HepG2 (cell line): ENCODE results near the gene TRAPPC3. TPM values are rescaled to one million over a fixed set of nuclear protein-coding genes. Genes with fewer than 3 reads are reported as not detected.

Source experiments
- ATAC-seq: fragments of 200-7000 bp; cut with Tn5 transposase; 3 replicates; pipeline ENCODE4 v1.9.1; 2020; ENCODE audit warnings: mild to moderate bottlenecking, moderate library complexity
- BruUV-seq: library from RNA; stranded (reverse); fragments of 400-500 nt; replicated peaks from 2 replicates; lab custom pipeline; 2021; lab: Mats Ljungman, UMichigan
- CTCF ChIA-PET: fragments of 300-600 bp; formaldehyde crosslinking; extraction: SDS; loops from one replicate; lab custom pipeline; 2021; ENCODE audit warnings: low total read pairs, inconsistent platforms, low intra/inter-chr PET ratio; lab: Yijun Ruan, JAX
- POLR2A ChIA-PET: fragments of 350-600 bp; sonication (Branson Sonifier 250); formaldehyde crosslinking; loops from one replicate; lab custom pipeline; 2020; ENCODE audit warnings: antibody characterized with exemption, inconsistent platforms; lab: Yijun Ruan, JAX
- DNase-seq: peaks from one replicate; pipeline ENCODE4 v3.0.0-alpha.2; 2015; ENCODE audit warnings: low spot score
- FAIRE-seq: peaks from 3 replicates; lab custom pipeline; 2011; peaks lifted over from hg19 to GRCh38; lab: Jason Lieb, UNC
- H2AFZ ChIP-seq: one replicate; pipeline ENCODE4 v1.6.1; 2011; ENCODE audit warnings: low read length, inconsistent platforms
- H3K27ac ChIP-seq: fragments of 300-600 bp; 3 replicates; pipeline ENCODE4 v1.8.0; 2011; ENCODE audit warnings: mixed run types, mild to moderate bottlenecking, mixed read lengths, low read length, inconsistent platforms; ENCODE audit not compliant: insufficient read depth; ENCODE audit errors: extremely low read length
- H3K27me3 ChIP-seq, 2 experiments: fragments of 200-600 bp in 1 of 2; 2 replicates in 1 of 2; 3 replicates in 1 of 2; pipeline versions ENCODE4 v1.6.0 to v1.8.0; 2011; ENCODE audit warnings: low read length in 2 of 2, mild to moderate bottlenecking in 2 of 2, moderate library complexity in 2 of 2, inconsistent platforms in 1 of 2; ENCODE audit not compliant: insufficient read depth in 2 of 2, control insufficient read depth in 1 of 2
- H3K36me3 ChIP-seq, 2 experiments: fragments of 200-600 bp in 1 of 2; replicated peaks in 1 of 2; 2 replicates in 1 of 2; 3 replicates in 1 of 2; pipeline versions ENCODE4 v1.5.1 to v1.8.0; 2011; ENCODE audit warnings: low read length in 2 of 2, inconsistent platforms in 1 of 2; ENCODE audit not compliant: insufficient read depth in 2 of 2, control insufficient read depth in 1 of 2
- H3K4me1 ChIP-seq: 2 replicates; pipeline ENCODE4 v1.5.1; 2012; ENCODE audit warnings: low read length, inconsistent platforms; ENCODE audit not compliant: insufficient read depth
- H3K4me2 ChIP-seq: 2 replicates; pipeline ENCODE4 v1.6.0; 2011; ENCODE audit warnings: low read depth, low read length, inconsistent platforms
- H3K4me3 ChIP-seq, 3 experiments: fragments of 200-600 bp in 1 of 3; sonication (generic), shearing (Covaris generic) in 1 of 3; replicated peaks in 1 of 3; 2 replicates each; pipeline ENCODE4 v1.5.1; 2011 to 2016; ENCODE audit warnings: low read length in 3 of 3, inconsistent platforms in 2 of 3, low read depth in 2 of 3, mild to moderate bottlenecking in 2 of 3, control low read depth in 1 of 3, mixed read lengths in 1 of 3; ENCODE audit not compliant: insufficient read depth in 1 of 3
- H3K79me2 ChIP-seq: one replicate; pipeline ENCODE4 v1.6.1; 2011; ENCODE audit warnings: low read length, inconsistent platforms; ENCODE audit not compliant: insufficient read depth
- H3K9ac ChIP-seq: 2 replicates; pipeline ENCODE4 v1.6.0; 2011; ENCODE audit warnings: mild to moderate bottlenecking, low read depth, low read length, inconsistent platforms; ENCODE audit not compliant: insufficient read depth
- H3K9me3 ChIP-seq: 2 replicates; pipeline ENCODE4 v1.5.1; 2012; ENCODE audit warnings: mild to moderate bottlenecking, low read length
- H4K20me1 ChIP-seq: 2 replicates; pipeline ENCODE4 v1.6.0; 2011; ENCODE audit warnings: inconsistent platforms, mild to moderate bottlenecking, low read length, moderate library complexity; ENCODE audit not compliant: insufficient read depth
- CHD2 ChIP-seq: IDR thresholded peaks from 2 replicates; pipeline ENCODE4 v1.6.1; 2011; ENCODE audit warnings: low read depth, low read length, improper control_type of control experiment
- GTF2F1 ChIP-seq: fragments of 150-350 bp; IDR thresholded peaks from 2 replicates; pipeline ENCODE4 v1.6.1; 2014; ENCODE audit warnings: low read length
- SNAPC4 ChIP-seq: sonication (generic); formaldehyde crosslinking; IDR thresholded peaks from 2 replicates; pipeline ENCODE4 v1.4.0; 2020; ENCODE audit warnings: mild to moderate bottlenecking, missing genetic modification reagents
- SP4 ChIP-seq: sonication (generic); formaldehyde crosslinking; IDR thresholded peaks from 2 replicates; pipeline ENCODE4 v1.8.1; 2023; ENCODE audit warnings: mild to moderate bottlenecking, missing genetic modification reagents
- TAF15 ChIP-seq: fragments of 200-400 bp; formaldehyde crosslinking; IDR thresholded peaks from one replicate; pipeline ENCODE4 v1.6.1; 2018; ENCODE audit warnings: mild to moderate bottlenecking, low read depth, low read length; ENCODE audit not compliant: poor library complexity, severe bottlenecking
- ZFP36L1 ChIP-seq: sonication (generic); formaldehyde crosslinking; IDR thresholded peaks from 2 replicates; pipeline ENCODE4 v1.8.0; 2022; ENCODE audit warnings: mild to moderate bottlenecking, missing genetic modification reagents, moderate library complexity
- ZSCAN25 ChIP-seq: sonication (generic); formaldehyde crosslinking; IDR thresholded peaks from 2 replicates; pipeline ENCODE4 v1.8.0; 2022; ENCODE audit warnings: mild to moderate bottlenecking, missing genetic modification reagents
- WGBS: methylation state at CpG from one replicate; pipeline ENCODE4 v1.1.6; 2017; ENCODE audit warnings: low lambda C conversion rate; 5-methylcytosine and 5-hydroxymethylcytosine counted together
- in situ Hi-C: cut with HindIII; loops from 2 replicates; pipeline ENCODE4 v1.10.0; 2017; ENCODE audit warnings: low pct_unique_long_range_greater_than_20kb; ENCODE audit not compliant: extremely low pct_ligation_motif_present
- intact Hi-C: fragments of 100-400 bp; cut with micrococcal nuclease; formaldehyde crosslinking; loops from one replicate; pipeline ENCODE4 v1.10.0; 2022; ENCODE audit not compliant: unreplicated experiment
- polyA plus RNA-seq, 8 experiments: library from polyadenylated mRNA; depleted of rRNA in 3 of 8; stranded (reverse) in 7 of 8; unstranded in 1 of 8; fragments of >200 nt; fragmentation: Illumina TruSeq in 4 of 8; extraction: Trizol in 4 of 8; gene quantifications; 2 replicates each; pipeline versions ENCODE4 v1.2.1 to v1.2.3, GENCODE V29; 2011 to 2016; ENCODE audit warnings: low read depth in 4 of 8, missing spikeins in 1 of 8, mixed read lengths in 1 of 8; ENCODE audit not compliant: insufficient read depth in 1 of 8
- total RNA-seq, 5 experiments: library from RNA; depleted of rRNA; stranded (reverse); fragments of >200 nt; fragmentation: Illumina TruSeq; extraction: Trizol; gene quantifications; 2 replicates each; pipeline ENCODE4 v1.2.3, GENCODE V29; 2016; ENCODE audit warnings: low read depth in 1 of 5
- TF ChIP-seq, protein P1 (sequence below): sonication (generic); formaldehyde crosslinking; IDR thresholded peaks from 2 replicates; pipeline ENCODE4 v1.4.0; 2020; ENCODE audit warnings: missing genetic modification reagents, mild to moderate bottlenecking, borderline replicate concordance

The TRAPPC3 gene
- total and polyA plus RNA-seq, 2 of the 13 experiments (the other 11 are each of a cell fraction or from before 2014, with no cell fraction given), result 53.7 to 62.4 TPM

GRCh38 chr1:36151845-36152203, 2.5 kb upstream of the TRAPPC3 start:
- H3K36me3 ChIP-seq, result no peaks in the 10 kb centered on the region
- H3K9ac ChIP-seq, result no peak overlapping the region
- POLR2A ChIA-PET, result interaction anchor here (1.7 to 3.5 kb wide), 3 partner anchors 36 to 249 kb away, joined by 4 to 34 read pairs (median 5); no protein-coding TSS in a partner anchor
- BruUV-seq, result no TSS peak
- no peak for TF ChIP-seq CHD2
- no peak for TF ChIP-seq GTF2F1
- TF ChIP-seq ZFP36L1 (CRISPR knock-in tag), result no peak
- no peak for TF ChIP-seq TAF15
- TF ChIP-seq ZSCAN25, result no peak
- TF ChIP-seq SNAPC4 (CRISPR knock-in tag), result no peak
- TF ChIP-seq, protein P1, sequence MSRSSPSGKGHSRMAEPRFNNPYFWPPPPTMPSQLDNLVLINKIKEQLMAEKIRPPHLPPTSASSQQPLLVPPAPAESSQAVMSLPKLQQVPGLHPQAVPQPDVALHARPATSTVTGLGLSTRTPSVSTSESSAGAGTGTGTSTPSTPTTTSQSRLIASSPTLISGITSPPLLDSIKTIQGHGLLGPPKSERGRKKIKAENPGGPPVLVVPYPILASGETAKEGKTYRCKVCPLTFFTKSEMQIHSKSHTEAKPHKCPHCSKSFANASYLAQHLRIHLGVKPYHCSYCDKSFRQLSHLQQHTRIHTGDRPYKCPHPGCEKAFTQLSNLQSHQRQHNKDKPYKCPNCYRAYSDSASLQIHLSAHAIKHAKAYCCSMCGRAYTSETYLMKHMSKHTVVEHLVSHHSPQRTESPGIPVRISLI (CRISPR knock-in tag), result no peak
- no peak for TF ChIP-seq SP4 (CRISPR knock-in tag)
- TF ChIP-seq, all 625 proteins: peak for 0
- Histone ChIP-seq H4K20me1 (no peaks in the 10 kb centered on the region), H3K9me3 (no peaks in the 10 kb centered on the region), H3K27me3 (no peaks in the 10 kb centered on the region), H3K4me3 (no peak overlapping the region; a peak in 1 of 6 replicates), H2AFZ (no peak overlapping the region), H3K4me1 (peaks cover 67% of the 10 kb centered on the region), H3K79me2 (peaks cover 8% of the 10 kb centered on the region), H3K4me2 (peak overlapping the region; percentile 94; the same call in 1 of the 2 replicates), H3K27ac (no peak overlapping the region)
- DNase-seq (no peak), FAIRE-seq (no peak), ATAC-seq (no peak)
- CTCF ChIA-PET, result no interaction called here
- intact Hi-C loops, result loop anchor here (10.0 kb wide), 1 partner anchor 73 kb away; the partner anchor contains the start of gene THRAP3
- 58% methylated on average over 1 of the region's 3 CpGs for WGBS
- in situ Hi-C loops, result loop anchor here (5.0 kb wide), 2 partner anchors 35 to 135 kb away; no protein-coding TSS in a partner anchor
